Measurements from ENCODE around the gene TUBA3E.
A peak's percentile ranks its signal among the peaks of the same experiment; 100 is the strongest.
"Not testable (repeated sequence)": the region's sequence is repeated elsewhere in the genome, so short reads cannot be mapped to it uniquely, and the experiment has no call there.

The TUBA3E gene

GRCh38 chr2:130198343-130198742, at the start of gene TUBA3E:
TSS of gene TUBA3E (minus strand) at chr2:130198439. CDS start at chr2:130198360, 79 bp downstream.
- no peak within 1 kb of the TSS for H3K9ac ChIP-seq (ENCODE audit: low read depth in 1 of 2, low read length in 2 of 2)
- H3K36me3 ChIP-seq (ENCODE audit: control insufficient read depth in 2 of 2, insufficient read depth in 2 of 2, low read length in 2 of 2) = no peaks in the 10 kb centered on the region
- H3K9me3 ChIP-seq (ENCODE audit: control insufficient read depth in 2 of 2, low read length in 2 of 2) = no peaks in the 10 kb centered on the region
- H3K27me3 ChIP-seq (ENCODE audit: control insufficient read depth in 2 of 2, insufficient read depth in 2 of 2, low read length in 2 of 2) = no peaks in the 10 kb centered on the region
- no peak within 1 kb of the TSS for H3K4me3 ChIP-seq (ENCODE audit: low read length in 2 of 2)
- no peaks in the 10 kb centered on the region for H3K4me1 ChIP-seq (ENCODE audit: control insufficient read depth in 2 of 2, insufficient read depth in 2 of 2, low read length in 2 of 2)
- no peak within 1 kb of the TSS for H3K27ac ChIP-seq (ENCODE audit: low read depth in 2 of 2, low read length in 2 of 2)

GRCh38 chr2:130246430-130246829, 48.2 kb upstream of the TUBA3E start:
- no peaks in the 10 kb centered on the region for H3K27me3 ChIP-seq (ENCODE audit: control insufficient read depth in 2 of 2, insufficient read depth in 2 of 2, low read length in 2 of 2)
- no peaks in the 10 kb centered on the region for H3K36me3 ChIP-seq (ENCODE audit: control insufficient read depth in 2 of 2, insufficient read depth in 2 of 2, low read length in 2 of 2)
- no peaks in the 10 kb centered on the region for H3K9me3 ChIP-seq (ENCODE audit: control insufficient read depth in 2 of 2, low read length in 2 of 2)
- no peak overlapping the region for H3K9ac ChIP-seq (ENCODE audit: low read depth in 1 of 2, low read length in 2 of 2)
- H3K4me1 ChIP-seq (ENCODE audit: control insufficient read depth in 2 of 2, insufficient read depth in 2 of 2, low read length in 2 of 2) = peaks cover 0 to 2% of the 10 kb centered on the region in 2 donors
- H3K27ac ChIP-seq (ENCODE audit: low read depth in 2 of 2, low read length in 2 of 2) = no peak overlapping the region
- no peak overlapping the region for H3K4me3 ChIP-seq (ENCODE audit: low read length in 2 of 2)

GRCh38 chr2:130245976-130246375, 47.7 kb upstream of the TUBA3E start:
- no peak overlapping the region for H3K9ac ChIP-seq (ENCODE audit: low read depth in 1 of 2, low read length in 2 of 2)
- H3K4me3 ChIP-seq (ENCODE audit: low read length in 2 of 2) = no peak overlapping the region
- H3K36me3 ChIP-seq (ENCODE audit: control insufficient read depth in 2 of 2, insufficient read depth in 2 of 2, low read length in 2 of 2) = no peaks in the 10 kb centered on the region
- no peaks in the 10 kb centered on the region for H3K27me3 ChIP-seq (ENCODE audit: control insufficient read depth in 2 of 2, insufficient read depth in 2 of 2, low read length in 2 of 2)
- peaks cover 0 to 2% of the 10 kb centered on the region in 2 donors for H3K4me1 ChIP-seq (ENCODE audit: control insufficient read depth in 2 of 2, insufficient read depth in 2 of 2, low read length in 2 of 2)
- no peak overlapping the region for H3K27ac ChIP-seq (ENCODE audit: low read depth in 2 of 2, low read length in 2 of 2)
- H3K9me3 ChIP-seq (ENCODE audit: control insufficient read depth in 2 of 2, low read length in 2 of 2) = no peaks in the 10 kb centered on the region

GRCh38 chr2:130243359-130243758, 45.1 kb upstream of the TUBA3E start:
- Histone ChIP-seq H3K9me3 (ENCODE audit: control insufficient read depth in 2 of 2, low read length in 2 of 2) (no peaks in the 10 kb centered on the region), H3K9ac (ENCODE audit: low read depth in 1 of 2, low read length in 2 of 2) (no peak overlapping the region), H3K27me3 (ENCODE audit: control insufficient read depth in 2 of 2, insufficient read depth in 2 of 2, low read length in 2 of 2) (no peaks in the 10 kb centered on the region), H3K4me1 (ENCODE audit: control insufficient read depth in 2 of 2, insufficient read depth in 2 of 2, low read length in 2 of 2) (peaks cover 0 to 4% of the 10 kb centered on the region in 2 donors), H3K4me3 (ENCODE audit: low read length in 2 of 2) (no peak overlapping the region), H3K27ac (ENCODE audit: low read depth in 2 of 2, low read length in 2 of 2) (no peak overlapping the region), H3K36me3 (ENCODE audit: control insufficient read depth in 2 of 2, insufficient read depth in 2 of 2, low read length in 2 of 2) (no peaks in the 10 kb centered on the region)

GRCh38 chr2:130241041-130241707, 42.9 kb upstream of the TUBA3E start:
- Histone ChIP-seq H3K27ac (ENCODE audit: low read depth in 2 of 2, low read length in 2 of 2) (peak overlapping the region; percentile 72 to 74), H3K27me3 (ENCODE audit: control insufficient read depth in 2 of 2, insufficient read depth in 2 of 2, low read length in 2 of 2) (no peaks in the 10 kb centered on the region), H3K4me3 (ENCODE audit: low read length in 2 of 2) (no peak overlapping the region), H3K4me1 (ENCODE audit: control insufficient read depth in 2 of 2, insufficient read depth in 2 of 2, low read length in 2 of 2) (peaks cover 0 to 4% of the 10 kb centered on the region in 2 donors), H3K36me3 (ENCODE audit: control insufficient read depth in 2 of 2, insufficient read depth in 2 of 2, low read length in 2 of 2) (no peaks in the 10 kb centered on the region), H3K9me3 (ENCODE audit: control insufficient read depth in 2 of 2, low read length in 2 of 2) (no peaks in the 10 kb centered on the region), H3K9ac (ENCODE audit: low read depth in 1 of 2, low read length in 2 of 2) (no peak overlapping the region)

- H3K9ac ChIP-seq (ENCODE audit: low read depth in 1 of 2, low read length in 2 of 2); H3K36me3 ChIP-seq (ENCODE audit: control insufficient read depth in 2 of 2, insufficient read depth in 2 of 2, low read length in 2 of 2); H3K4me1 ChIP-seq (ENCODE audit: control insufficient read depth in 2 of 2, insufficient read depth in 2 of 2, low read length in 2 of 2); H3K9me3 ChIP-seq (ENCODE audit: control insufficient read depth in 2 of 2, low read length in 2 of 2); H3K4me3 ChIP-seq (ENCODE audit: low read length in 2 of 2); H3K27me3 ChIP-seq (ENCODE audit: control insufficient read depth in 2 of 2, insufficient read depth in 2 of 2, low read length in 2 of 2): not testable (repeated sequence)
- H3K27ac ChIP-seq (ENCODE audit: low read depth in 2 of 2, low read length in 2 of 2) = peak overlapping the region in 1 of 2 donors; percentile 65
Observed at GRCh38 chr2:130239581-130239980, 41.3 kb upstream of the TUBA3E start.

GRCh38 chr2:130233066-130233465, 34.8 kb upstream of the TUBA3E start:
- H3K4me3 ChIP-seq (ENCODE audit: low read length in 2 of 2); H3K9ac ChIP-seq (ENCODE audit: low read depth in 1 of 2, low read length in 2 of 2); H3K9me3 ChIP-seq (ENCODE audit: control insufficient read depth in 2 of 2, low read length in 2 of 2); H3K27me3 ChIP-seq (ENCODE audit: control insufficient read depth in 2 of 2, insufficient read depth in 2 of 2, low read length in 2 of 2); H3K4me1 ChIP-seq (ENCODE audit: control insufficient read depth in 2 of 2, insufficient read depth in 2 of 2, low read length in 2 of 2); H3K27ac ChIP-seq (ENCODE audit: low read depth in 2 of 2, low read length in 2 of 2); H3K36me3 ChIP-seq (ENCODE audit: control insufficient read depth in 2 of 2, insufficient read depth in 2 of 2, low read length in 2 of 2): not testable (repeated sequence)

GRCh38 chr2:130231656-130232055, 33.4 kb upstream of the TUBA3E start:
- no peak overlapping the region for H3K9ac ChIP-seq (ENCODE audit: low read depth in 1 of 2, low read length in 2 of 2)
- H3K4me3 ChIP-seq (ENCODE audit: low read length in 2 of 2) = no peak overlapping the region
- H3K27ac ChIP-seq (ENCODE audit: low read depth in 2 of 2, low read length in 2 of 2) = no peak overlapping the region
- no peaks in the 10 kb centered on the region for H3K36me3 ChIP-seq (ENCODE audit: control insufficient read depth in 2 of 2, insufficient read depth in 2 of 2, low read length in 2 of 2)
- H3K9me3 ChIP-seq (ENCODE audit: control insufficient read depth in 2 of 2, low read length in 2 of 2) = no peaks in the 10 kb centered on the region
- no peaks in the 10 kb centered on the region for H3K4me1 ChIP-seq (ENCODE audit: control insufficient read depth in 2 of 2, insufficient read depth in 2 of 2, low read length in 2 of 2)
- H3K27me3 ChIP-seq (ENCODE audit: control insufficient read depth in 2 of 2, insufficient read depth in 2 of 2, low read length in 2 of 2) = no peaks in the 10 kb centered on the region

GRCh38 chr2:130230907-130231306, 32.7 kb upstream of the TUBA3E start:
- H3K4me1 ChIP-seq (ENCODE audit: control insufficient read depth in 2 of 2, insufficient read depth in 2 of 2, low read length in 2 of 2); H3K9ac ChIP-seq (ENCODE audit: low read depth in 1 of 2, low read length in 2 of 2); H3K4me3 ChIP-seq (ENCODE audit: low read length in 2 of 2); H3K27me3 ChIP-seq (ENCODE audit: control insufficient read depth in 2 of 2, insufficient read depth in 2 of 2, low read length in 2 of 2); H3K27ac ChIP-seq (ENCODE audit: low read depth in 2 of 2, low read length in 2 of 2); H3K9me3 ChIP-seq (ENCODE audit: control insufficient read depth in 2 of 2, low read length in 2 of 2); H3K36me3 ChIP-seq (ENCODE audit: control insufficient read depth in 2 of 2, insufficient read depth in 2 of 2, low read length in 2 of 2): not testable (repeated sequence)

GRCh38 chr2:130230376-130230775, 32.1 kb upstream of the TUBA3E start:
- H3K4me3 ChIP-seq (ENCODE audit: low read length in 2 of 2); H3K36me3 ChIP-seq (ENCODE audit: control insufficient read depth in 2 of 2, insufficient read depth in 2 of 2, low read length in 2 of 2); H3K9me3 ChIP-seq (ENCODE audit: control insufficient read depth in 2 of 2, low read length in 2 of 2); H3K9ac ChIP-seq (ENCODE audit: low read depth in 1 of 2, low read length in 2 of 2); H3K4me1 ChIP-seq (ENCODE audit: control insufficient read depth in 2 of 2, insufficient read depth in 2 of 2, low read length in 2 of 2); H3K27me3 ChIP-seq (ENCODE audit: control insufficient read depth in 2 of 2, insufficient read depth in 2 of 2, low read length in 2 of 2); H3K27ac ChIP-seq (ENCODE audit: low read depth in 2 of 2, low read length in 2 of 2): not testable (repeated sequence)

GRCh38 chr2:130229161-130229510, 30.9 kb upstream of the TUBA3E start:
- not testable (repeated sequence) for H3K27ac ChIP-seq (ENCODE audit: low read depth in 2 of 2, low read length in 2 of 2); H3K9ac ChIP-seq (ENCODE audit: low read depth in 1 of 2, low read length in 2 of 2); H3K4me1 ChIP-seq (ENCODE audit: control insufficient read depth in 2 of 2, insufficient read depth in 2 of 2, low read length in 2 of 2); H3K9me3 ChIP-seq (ENCODE audit: control insufficient read depth in 2 of 2, low read length in 2 of 2); H3K27me3 ChIP-seq (ENCODE audit: control insufficient read depth in 2 of 2, insufficient read depth in 2 of 2, low read length in 2 of 2); H3K36me3 ChIP-seq (ENCODE audit: control insufficient read depth in 2 of 2, insufficient read depth in 2 of 2, low read length in 2 of 2)
- H3K4me3 ChIP-seq (ENCODE audit: low read length in 2 of 2) = peak overlapping the region in 1 of 2 donors; percentile 58
